Lower leg skin (tissue), 4 donors: ENCODE results near the gene ADCY1. TPM values are rescaled to one million over a fixed set of nuclear protein-coding genes. Genes with fewer than 3 reads are reported as not detected.
"Not testable (repeated sequence)": the region's sequence is repeated elsewhere in the genome, so short reads cannot be mapped to it uniquely, and the experiment has no call there.

Source experiments
- DNase-seq, 2 donors: peaks; one replicate each; pipeline ENCODE4 v3.0.0-alpha.2; 2019; ENCODE audit warnings: low spot score in 2 of 2
- H3K4me3 ChIP-seq: fragments of 200-600 bp; sonication (generic); 2 replicates; pipeline ENCODE4 v1.5.1; 2017; ENCODE audit warnings: mild to moderate bottlenecking, low read depth; ENCODE audit not compliant: poor library complexity, severe bottlenecking
- POLR2A ChIP-seq, 2 donors: fragments of 450-650 bp; IDR thresholded peaks; one replicate each; pipeline ENCODE4 v1.6.1; 2016 to 2017; ENCODE audit warnings: antibody characterized with exemption in 2 of 2, mild to moderate bottlenecking in 1 of 2, moderate library complexity in 1 of 2
- WGBS, 2 donors: methylation state at CpG; one replicate each; pipeline ENCODE4 v1.1.5; 2018; 5-methylcytosine and 5-hydroxymethylcytosine counted together
- intact Hi-C: fragments of 100-400 bp; cut with DNase I; formaldehyde crosslinking; loops from one replicate; pipeline ENCODE4 v1.15.0; 2023; ENCODE audit warnings: low total_unique reads
- total RNA-seq, 4 donors: library from RNA; depleted of rRNA; stranded (reverse); fragments of >200 nt; gene quantifications; one replicate each; pipeline ENCODE4 v1.1.0, GENCODE V29; 2016
- TF ChIP-seq, protein P1 (sequence below), 3 donors: fragments of 450-650 bp; IDR thresholded peaks; one replicate each; pipeline ENCODE4 v1.5.1; 2016; ENCODE audit warnings: antibody characterized with exemption in 3 of 3, mild to moderate bottlenecking in 3 of 3, moderate library complexity in 2 of 3

The ADCY1 gene
- under 1 TPM; 0.04 to 0.74 (median 0.40) TPM for total RNA-seq

DNA sequence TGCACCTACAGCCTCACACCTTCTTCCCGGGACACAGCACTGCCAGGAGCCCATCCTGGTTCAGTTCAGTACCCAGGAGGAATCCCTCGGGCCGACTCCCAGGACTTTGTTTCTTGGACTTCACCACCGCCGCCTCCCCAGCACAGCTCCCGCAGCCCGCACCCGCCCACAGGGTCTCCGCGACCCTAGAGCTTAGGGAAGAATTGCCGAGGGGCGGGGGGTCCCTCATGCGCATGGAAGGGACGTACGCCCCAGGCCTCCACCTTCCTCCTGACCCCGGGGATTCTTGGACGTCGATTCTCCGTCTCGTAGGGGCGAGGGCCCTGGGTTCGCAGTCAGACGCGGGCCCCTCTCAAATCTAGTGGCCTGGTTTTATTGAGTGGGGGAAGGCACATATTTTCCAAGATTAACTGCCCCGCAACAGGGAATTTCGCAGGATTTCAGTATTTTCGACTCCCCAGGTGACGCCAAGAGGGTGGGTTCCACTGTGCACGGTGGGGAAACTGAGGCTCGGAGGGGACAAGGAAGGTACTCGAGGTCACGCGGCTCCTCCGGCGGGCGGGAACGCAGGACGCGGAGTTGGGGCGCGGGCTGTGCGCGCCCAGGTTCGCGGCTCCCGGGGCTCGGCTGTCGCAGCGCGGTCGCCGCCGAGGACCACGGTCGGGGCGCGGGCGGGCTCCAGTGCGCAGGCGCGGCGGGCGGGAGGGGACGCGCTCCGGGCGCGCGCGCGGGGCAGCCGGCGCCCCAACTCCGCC lies at the start of gene ADCY1:
ADCY1 (plus strand) TSS at position 708 of the 755 bp plus-strand sequence. CDS start 176 bp downstream, outside the sequence.
- no peak for DNase-seq
- TF ChIP-seq, protein P1, sequence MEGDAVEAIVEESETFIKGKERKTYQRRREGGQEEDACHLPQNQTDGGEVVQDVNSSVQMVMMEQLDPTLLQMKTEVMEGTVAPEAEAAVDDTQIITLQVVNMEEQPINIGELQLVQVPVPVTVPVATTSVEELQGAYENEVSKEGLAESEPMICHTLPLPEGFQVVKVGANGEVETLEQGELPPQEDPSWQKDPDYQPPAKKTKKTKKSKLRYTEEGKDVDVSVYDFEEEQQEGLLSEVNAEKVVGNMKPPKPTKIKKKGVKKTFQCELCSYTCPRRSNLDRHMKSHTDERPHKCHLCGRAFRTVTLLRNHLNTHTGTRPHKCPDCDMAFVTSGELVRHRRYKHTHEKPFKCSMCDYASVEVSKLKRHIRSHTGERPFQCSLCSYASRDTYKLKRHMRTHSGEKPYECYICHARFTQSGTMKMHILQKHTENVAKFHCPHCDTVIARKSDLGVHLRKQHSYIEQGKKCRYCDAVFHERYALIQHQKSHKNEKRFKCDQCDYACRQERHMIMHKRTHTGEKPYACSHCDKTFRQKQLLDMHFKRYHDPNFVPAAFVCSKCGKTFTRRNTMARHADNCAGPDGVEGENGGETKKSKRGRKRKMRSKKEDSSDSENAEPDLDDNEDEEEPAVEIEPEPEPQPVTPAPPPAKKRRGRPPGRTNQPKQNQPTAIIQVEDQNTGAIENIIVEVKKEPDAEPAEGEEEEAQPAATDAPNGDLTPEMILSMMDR (IDR thresholded peaks at IDR 0.05) = no peak
- no peak for TF ChIP-seq POLR2A (IDR thresholded peaks at IDR 0.05)
- intact Hi-C loops = no loop called here
- WGBS, 2 donors = 13 to 26% methylated on average over 29 to 38 of the region's 74 CpGs
- H3K4me3 ChIP-seq = no peak within 1 kb of the TSS

DNA sequence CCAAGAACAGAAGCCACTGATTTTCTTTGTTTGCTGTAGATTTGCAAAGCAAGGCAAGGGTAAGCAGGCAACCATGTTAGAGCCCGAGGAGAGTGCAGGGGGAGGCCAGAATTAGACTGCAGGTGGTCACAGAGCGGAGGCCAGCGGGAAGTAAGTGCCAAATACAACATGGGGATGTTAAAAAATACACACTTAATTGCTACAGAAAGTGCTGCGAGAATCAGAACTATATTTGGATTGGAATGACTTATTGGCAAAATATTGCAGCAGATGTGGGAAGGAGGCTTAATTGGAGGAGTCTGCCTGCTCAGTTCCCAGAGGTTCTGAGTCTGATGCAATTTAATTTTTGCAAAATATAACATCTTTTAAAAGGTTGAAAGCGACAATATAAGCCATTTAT lies 49.7 kb upstream of the ADCY1 start:
- no peak overlapping the region for H3K4me3 ChIP-seq
- DNase-seq = no peak
- WGBS, 2 donors = 54 to 55% methylated on average over 5 of the region's 5 CpGs
- TF ChIP-seq POLR2A (IDR thresholded peaks at IDR 0.05) = no peak
- TF ChIP-seq, protein P1 (IDR thresholded peaks at IDR 0.05) = no peak
- intact Hi-C loops = no loop called here

DNA sequence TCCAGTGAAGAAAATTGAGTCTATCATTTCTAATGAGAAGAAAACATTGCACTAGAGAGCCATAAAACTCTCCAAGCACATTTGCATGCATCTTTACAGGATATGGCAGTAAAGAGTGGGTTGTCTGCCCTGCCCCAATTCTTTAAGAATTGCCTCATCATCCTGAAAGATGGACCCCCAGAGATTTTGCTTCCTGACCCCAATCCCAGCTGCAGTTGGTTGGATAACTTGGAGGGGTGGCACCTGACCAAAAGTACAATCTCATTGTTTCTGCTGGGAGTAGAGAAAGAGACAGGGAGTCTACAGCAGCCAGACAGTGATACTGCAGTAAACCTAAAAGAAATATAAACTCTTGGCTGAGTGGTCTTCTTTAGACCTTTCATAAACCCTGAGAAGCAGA lies 49.1 kb upstream of the ADCY1 start:
- no peak overlapping the region for H3K4me3 ChIP-seq
- no peak for DNase-seq
- intact Hi-C loops = no loop called here
- no peak for TF ChIP-seq POLR2A (IDR thresholded peaks at IDR 0.05)
- TF ChIP-seq, protein P1 (IDR thresholded peaks at IDR 0.05) = no peak

DNA sequence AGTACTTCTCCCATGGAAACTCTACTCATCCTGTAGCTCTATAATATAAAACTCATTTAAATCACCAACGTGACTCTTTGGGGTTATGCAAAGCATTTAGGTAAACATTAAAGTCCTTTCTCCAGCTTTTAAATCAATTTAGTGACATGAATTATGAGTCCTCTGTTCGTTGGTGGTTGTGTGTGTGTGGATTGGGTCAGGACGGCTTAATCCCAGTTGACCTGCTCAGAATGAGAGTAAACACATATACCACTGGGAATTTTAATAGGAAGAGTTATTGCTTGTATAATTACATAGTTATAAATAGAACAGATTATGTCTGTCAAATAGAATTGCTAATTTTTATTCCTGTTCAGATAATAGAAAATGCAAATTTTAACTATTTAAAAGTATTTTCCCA lies 30.7 kb upstream of the ADCY1 start:
- WGBS, 2 donors = 45 to 50% methylated on average over 3 of the region's 3 CpGs
- no peak overlapping the region for H3K4me3 ChIP-seq
- DNase-seq = no peak
- no peak for TF ChIP-seq POLR2A (IDR thresholded peaks at IDR 0.05)
- TF ChIP-seq, protein P1 (IDR thresholded peaks at IDR 0.05) = no peak
- intact Hi-C loops = no loop called here

DNA sequence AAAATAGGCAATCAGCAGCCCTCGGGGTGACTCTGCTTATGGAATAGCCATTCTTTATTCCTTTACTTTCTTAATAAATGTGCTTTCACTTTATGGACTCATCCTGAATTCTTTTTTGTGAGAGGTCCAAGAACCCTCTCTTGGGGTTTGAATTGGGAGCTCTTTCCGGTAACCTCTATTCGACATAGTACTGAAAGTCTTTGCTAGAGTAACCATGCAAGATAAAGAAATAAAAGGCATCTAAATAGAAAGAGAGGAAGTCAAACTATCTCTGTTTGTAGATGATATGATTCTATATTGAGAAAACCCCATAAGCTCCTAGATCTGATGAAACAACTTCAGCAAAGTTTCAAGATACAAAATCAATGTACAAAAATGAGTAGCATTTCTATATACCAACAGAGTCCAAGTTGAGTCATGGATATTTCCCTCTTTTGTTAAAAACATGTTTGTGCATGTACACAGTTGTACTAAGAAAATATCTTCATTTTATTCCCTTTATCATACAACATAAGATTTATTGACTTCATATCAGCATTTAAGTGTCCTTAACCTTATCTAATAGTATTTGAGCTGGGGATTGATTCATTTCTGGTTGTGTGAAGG lies 29.0 kb upstream of the ADCY1 start:
- DNase-seq, H3K4me3 ChIP-seq, intact Hi-C loops: not testable (repeated sequence)
- 83 to 85% methylated on average over 3 of the region's 3 CpGs for WGBS, 2 donors

DNA sequence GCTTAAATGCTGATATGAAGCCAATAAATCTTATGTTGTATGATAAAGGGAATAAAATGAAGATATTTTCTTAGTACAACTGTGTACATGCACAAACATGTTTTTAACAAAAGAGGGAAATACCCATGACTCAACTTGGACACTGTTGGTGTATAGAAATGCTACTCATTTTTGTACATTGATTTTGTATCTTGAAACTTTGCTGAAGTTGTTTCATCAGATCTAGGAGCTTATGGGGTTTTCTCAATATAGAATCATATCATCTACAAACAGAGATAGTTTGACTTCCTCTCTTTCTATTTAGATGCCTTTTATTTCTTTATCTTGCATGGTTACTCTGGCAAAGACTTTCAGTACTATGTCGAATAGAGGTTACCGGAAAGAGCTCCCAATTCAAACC lies 25.3 kb upstream of the ADCY1 start:
- DNase-seq, intact Hi-C loops, H3K4me3 ChIP-seq: not testable (repeated sequence)
- 48 to 80% methylated on average over 2 of the region's 2 CpGs for WGBS, 2 donors
